ENCODE results near the gene VPS37C. TPM values are rescaled to one million over a fixed set of nuclear protein-coding genes. Genes with fewer than 3 reads are reported as not detected.

The VPS37C gene
- polyA plus RNA-seq, 3 donors, result 20.7 to 22.6 (median 20.7) TPM

DNA sequence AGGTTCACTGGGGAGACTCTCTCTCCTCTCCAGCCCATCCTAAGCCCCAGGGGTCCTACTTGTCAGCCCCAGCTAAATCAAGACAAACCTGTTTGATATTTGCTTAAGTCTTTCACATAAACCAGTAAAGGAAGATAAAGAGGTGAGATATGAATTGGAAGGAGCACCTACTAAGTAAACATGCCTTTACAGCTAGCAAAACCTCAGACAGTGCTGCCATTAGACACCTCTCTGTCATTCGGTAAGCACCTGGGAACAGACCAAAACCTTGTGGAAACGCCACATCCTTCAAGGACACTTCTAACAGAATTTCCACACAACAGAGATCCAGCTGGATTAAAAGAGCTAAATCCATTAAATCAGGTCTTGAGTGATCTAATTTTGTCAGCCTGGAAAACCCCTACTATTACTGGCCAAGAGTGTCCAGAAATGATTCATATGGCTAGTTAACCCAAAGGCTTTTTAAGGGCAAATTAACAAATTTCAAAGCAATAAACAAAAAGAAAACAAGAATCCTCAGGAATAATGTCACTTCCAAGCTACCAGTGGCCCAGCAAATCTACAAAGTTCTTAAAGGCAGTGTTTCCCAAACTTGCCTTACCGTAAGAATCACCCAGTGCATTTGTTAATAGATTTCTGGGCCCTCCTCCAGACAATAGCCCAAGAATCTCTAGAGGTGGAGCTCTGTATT, 2.4 kb downstream of the VPS37C start:
- DNase-seq, result no peak

DNA sequence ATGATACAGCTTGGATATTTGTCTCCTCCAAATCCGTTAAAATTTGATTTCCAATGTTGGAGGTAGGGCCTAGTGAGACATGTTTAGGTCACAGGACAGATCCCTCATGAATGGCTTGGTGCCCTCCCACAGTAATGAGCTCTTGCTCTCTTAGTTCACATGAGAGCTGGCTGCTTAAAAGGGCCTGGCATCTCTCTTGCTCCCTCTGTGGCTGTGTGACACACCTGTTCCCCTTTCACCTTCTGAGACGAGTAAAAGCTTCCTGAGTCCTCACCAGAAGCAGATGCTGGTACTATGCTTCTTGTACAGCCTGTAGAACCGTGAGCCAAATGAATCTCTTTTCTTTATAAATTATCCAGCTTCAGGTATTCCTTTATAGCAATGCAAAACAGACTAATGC, 3.5 kb downstream of the VPS37C start:
- DNase-seq, result no peak

DNA sequence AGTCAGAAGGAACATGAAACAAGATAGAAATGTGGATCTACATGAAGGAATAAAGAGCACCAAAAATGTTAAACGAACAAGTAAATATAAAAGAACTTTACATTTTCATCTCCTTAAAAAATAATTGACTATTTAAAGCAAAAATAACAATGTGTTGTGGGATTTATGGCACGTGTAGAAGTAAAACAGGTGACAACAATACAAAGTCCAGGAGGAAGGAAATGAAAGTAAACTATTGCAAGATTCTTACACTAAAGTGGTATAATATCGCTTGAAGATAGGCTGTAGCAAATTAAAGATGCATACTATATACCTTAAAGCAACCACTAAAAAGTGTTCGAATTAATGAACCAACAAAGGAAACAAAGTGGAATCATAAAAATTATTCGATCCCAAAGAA, 5.5 kb downstream of the VPS37C start:
- DNase-seq, result no peak

DNA sequence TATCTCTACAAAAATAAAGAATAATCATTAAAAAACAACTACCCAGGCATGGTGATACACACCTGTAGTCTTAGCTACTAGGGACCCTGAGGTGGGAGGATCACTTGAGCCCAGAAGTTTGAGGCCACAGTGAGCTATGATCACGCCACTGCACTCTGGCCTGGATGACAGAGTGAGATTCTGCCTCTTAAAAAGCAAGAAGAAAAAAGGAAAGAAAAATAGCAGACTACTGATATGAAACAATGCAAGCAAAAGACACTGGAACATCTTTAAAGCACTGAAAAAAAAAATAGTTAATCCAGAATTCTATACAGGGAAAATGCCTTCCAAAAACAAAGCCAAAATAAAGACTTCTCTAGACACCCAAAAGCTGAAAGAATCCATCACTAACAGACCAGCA, 5.9 kb downstream of the VPS37C start:
- DNase-seq, result no peak

DNA sequence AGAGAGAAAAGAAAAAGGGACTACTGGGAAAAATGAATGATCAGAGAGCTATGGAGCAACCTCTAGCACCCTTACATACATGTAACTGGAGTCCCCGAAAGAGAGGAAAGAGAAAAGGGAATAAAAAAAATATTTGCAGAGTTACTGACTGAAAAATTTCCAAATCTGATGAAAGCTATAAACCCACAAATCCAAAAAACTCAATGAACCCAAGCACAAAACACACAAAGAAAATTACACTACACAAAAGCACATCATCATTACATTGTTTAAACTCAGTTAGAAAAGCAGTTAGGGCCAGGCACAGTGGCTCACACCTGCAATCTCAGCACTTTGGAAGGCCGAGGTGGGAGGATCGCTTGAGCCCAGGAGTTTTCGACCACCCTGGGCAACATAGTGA, 6.7 kb downstream of the VPS37C start:
- no peak for DNase-seq

GRCh38 chr11:61153593-61154095, 7.6 kb downstream of the VPS37C start:
- DNase-seq, result no peak

DNA sequence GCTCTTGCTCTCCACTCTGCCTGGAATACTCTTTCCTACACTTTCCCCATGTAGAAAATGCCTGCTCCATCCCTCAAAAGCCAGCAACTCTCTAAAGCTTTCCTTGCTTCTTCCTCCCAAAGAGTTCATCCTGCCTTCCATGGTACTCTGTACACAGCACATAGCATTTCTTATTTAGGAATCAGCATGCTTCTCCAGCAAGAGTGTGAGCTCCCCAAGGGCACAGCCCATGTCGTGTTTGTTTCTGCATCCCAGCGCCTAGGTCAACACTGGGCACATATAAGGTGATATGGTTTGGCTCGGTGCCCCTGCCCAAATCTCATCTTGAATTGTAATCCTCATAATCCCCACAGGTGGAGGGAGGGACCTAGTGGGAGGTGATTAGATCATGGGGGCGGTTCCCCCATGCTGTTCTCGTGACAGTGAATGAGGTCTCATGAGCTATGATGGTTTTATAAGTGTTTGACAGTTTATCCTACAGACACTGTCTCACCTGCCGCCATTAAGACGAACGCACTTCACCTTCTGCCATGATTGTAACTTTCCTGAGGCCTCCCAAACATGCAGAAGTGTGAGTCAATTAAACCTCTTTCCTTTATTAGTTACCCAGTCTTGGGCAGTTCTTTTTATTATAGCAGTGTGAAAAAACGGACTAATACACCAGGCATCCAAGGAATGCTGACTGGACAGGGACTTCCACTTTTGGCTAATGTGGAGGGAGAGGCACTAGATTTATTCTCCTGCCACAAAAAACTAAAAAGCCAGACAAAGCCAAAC, 8.2 kb downstream of the VPS37C start:
- DNase-seq, result no peak

- no peak for DNase-seq
These were observed 9.5 kb downstream of the VPS37C start for GRCh38 chr11:61151545-61152252.

- DNase-seq, result no peak
These were observed 10.3 kb downstream of the VPS37C start for GRCh38 chr11:61150706-61151544.

GRCh38 chr11:61149624-61150615, 11.3 kb downstream of the VPS37C start:
- no peak for DNase-seq

- no peak for DNase-seq
These were observed 13.2 kb downstream of the VPS37C start for GRCh38 chr11:61147791-61148620.

- DNase-seq, result no peak
These were observed 14.0 kb downstream of the VPS37C start for GRCh38 chr11:61147271-61147670.

DNA sequence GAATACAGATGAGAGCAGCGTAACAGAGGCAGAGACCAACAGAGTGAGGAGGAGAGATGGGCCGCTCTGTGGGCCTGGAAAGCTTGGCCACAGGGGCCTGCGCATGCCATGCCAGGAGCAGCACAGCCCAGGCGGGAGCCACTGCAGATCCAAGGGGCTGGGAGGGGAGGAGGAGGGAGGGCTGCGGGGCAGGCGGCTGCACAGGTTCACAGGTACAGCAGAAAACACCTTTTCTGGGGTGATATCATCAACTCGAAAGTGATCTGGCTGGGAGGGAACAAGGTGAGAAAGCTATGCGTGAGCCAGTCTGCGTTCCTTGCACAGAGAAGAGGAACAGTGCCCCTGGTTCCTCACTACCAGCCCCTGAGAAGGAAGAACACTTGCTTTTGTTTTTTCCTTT, 14.8 kb downstream of the VPS37C start:
- DNase-seq, result no peak

DNA sequence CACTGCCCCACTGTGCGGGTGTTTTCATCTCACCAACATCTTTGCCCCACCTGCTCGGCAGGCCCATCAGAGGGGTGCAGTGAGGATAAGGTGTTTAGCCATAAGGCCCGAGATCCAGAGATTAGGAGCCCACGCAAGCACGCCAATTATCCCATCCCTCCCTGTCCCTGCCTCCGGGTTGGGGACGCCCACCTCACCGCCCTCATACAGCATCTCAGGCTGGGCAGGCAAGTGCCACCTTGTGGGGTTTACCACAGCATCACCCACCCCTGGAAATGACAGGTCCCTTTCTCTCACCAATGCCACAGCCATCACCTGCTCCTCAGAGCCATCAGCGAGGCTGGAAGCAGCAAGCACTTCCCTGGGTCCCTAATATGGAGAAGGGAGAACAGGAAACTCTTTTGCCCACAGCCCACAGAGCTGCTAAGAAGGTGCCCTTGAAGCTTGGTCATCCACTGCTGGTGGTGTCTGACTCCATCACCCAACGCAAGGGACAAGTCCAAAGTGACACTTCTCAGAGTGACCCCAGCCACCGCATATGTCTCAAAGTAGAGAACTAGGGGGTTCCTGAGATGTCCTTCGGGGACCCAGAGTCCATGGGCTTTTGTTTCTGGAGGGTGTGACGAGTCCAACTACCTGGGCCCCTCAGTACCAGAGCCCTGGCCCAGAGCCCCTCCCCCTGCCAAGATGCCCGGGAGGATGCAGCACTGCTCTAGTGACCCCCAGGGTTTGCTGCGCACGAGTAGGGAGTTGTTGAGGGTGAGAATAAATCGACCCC, 15.8 kb downstream of the VPS37C start:
- DNase-seq, result no peak

- no peak for DNase-seq
These were observed 16.6 kb downstream of the VPS37C start for GRCh38 chr11:61144511-61145179.

DNA sequence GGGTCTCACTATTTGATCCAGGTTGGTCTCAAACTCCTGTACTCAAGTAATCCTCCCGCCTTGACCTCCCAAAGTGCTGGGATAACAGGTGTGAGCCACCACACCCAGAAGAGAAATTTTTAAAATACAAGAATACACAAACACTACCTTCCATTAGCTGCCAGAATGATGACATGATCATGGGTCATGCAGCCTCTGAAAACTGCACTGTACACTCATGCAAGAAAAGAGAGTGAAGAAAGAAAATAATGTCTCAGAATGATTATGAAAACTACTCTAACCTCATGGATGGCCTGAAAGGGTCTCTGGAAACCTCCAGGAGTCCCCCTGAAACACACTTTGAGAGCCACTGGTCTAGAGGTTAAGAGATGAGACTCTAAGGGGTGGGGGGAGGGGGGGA, 18.8 kb downstream of the VPS37C start:
- no peak for DNase-seq

DNA sequence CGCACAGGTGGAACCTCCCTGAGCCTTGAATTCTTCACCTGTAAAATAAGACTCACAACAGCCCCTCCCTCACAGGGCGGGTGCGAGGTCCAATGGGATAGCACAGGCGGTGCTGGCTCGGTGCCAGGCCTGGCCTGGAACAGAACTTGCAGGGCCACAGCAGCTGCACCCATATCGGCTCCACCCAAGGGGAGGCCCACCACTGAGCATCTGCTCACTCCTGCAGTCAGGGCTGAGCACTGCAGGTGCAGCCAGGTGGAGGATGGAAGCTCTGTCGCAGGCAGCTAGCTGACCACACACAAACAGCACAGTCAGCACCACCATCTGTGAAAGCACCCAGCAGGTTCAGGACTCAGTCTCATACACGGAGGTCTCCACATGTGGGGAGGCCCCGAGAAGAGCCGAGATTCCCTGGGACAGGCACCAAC, 19.6 kb downstream of the VPS37C start:
- no peak for DNase-seq

DNA sequence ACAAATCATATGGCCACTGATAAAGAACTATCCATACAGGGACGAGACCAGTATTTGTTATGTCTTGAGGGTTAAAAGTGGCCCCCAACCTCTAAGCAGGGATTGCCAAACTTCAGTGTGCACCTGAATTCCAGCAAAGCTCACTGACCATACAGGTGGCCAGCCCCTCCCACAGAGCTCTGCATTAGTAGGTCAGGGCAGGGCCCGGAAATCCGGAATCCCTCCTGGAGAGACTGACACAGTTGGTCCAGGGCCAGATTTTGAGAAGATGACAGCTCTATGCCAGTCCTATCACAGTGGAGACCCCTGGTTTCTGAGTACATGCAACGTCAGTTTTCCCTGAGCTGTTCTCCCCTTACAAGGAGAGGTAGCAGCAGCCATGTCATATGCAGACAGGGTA, 20.8 kb downstream of the VPS37C start:
- DNase-seq, result no peak
